CD4-positive, alpha-beta T cell (primary cell): ENCODE data around the gene FBRSL1. TPM values are rescaled to one million over a fixed set of nuclear protein-coding genes. Genes with fewer than 3 reads are reported as not detected.

ENCODE experiments used
- ATAC-seq: fragments of 200-7000 bp; cut with Tn5 transposase; one replicate; pipeline ENCODE4 v1.10.0; 2022; ENCODE audit warnings: mild to moderate bottlenecking; ENCODE audit not compliant: poor library complexity
- CTCF ChIA-PET: fragments of 350-600 bp; sonication (Branson Sonifier 250); formaldehyde crosslinking; loops from one replicate; lab custom pipeline; 2021; ENCODE audit warnings: antibody characterized with exemption, inconsistent platforms; lab: Charles Lee
- POLR2A ChIA-PET: fragments of 350-600 bp; sonication (Branson Sonifier 250); formaldehyde crosslinking; loops from one replicate; lab custom pipeline; 2021; ENCODE audit warnings: antibody characterized with exemption, inconsistent platforms; lab: Charles Lee
- DNase-seq, 14 experiments: peaks; one replicate each; pipeline ENCODE4 v3.0.0-alpha.2; 2013 to 2020; ENCODE audit warnings: mixed read lengths in 2 of 14
- H3K27ac ChIP-seq, 2 donors: one replicate each; pipeline versions ENCODE4 v1.5.1 to v1.7.0; 2013; ENCODE audit warnings: low read length in 2 of 2, low read depth in 1 of 2, mild to moderate bottlenecking in 1 of 2
- H3K27me3 ChIP-seq, 2 experiments: 1 replicate in 1 of 2; 2 replicates in 1 of 2; pipeline versions ENCODE4 v1.6.1 to v1.7.0; 2013; ENCODE audit warnings: low read length in 2 of 2, control low read depth in 1 of 2, mild to moderate bottlenecking in 1 of 2, moderate library complexity in 1 of 2; ENCODE audit not compliant: insufficient read depth in 2 of 2, control insufficient read depth in 1 of 2
- H3K36me3 ChIP-seq: one replicate; pipeline ENCODE4 v1.6.1; 2013; ENCODE audit warnings: low read length, control low read depth; ENCODE audit not compliant: insufficient read depth
- H3K4me1 ChIP-seq: one replicate; pipeline ENCODE4 v1.6.1; 2013; ENCODE audit warnings: low read length, control low read depth; ENCODE audit not compliant: insufficient read depth
- H3K4me3 ChIP-seq: one replicate; pipeline ENCODE4 v1.5.1; 2013; ENCODE audit warnings: mild to moderate bottlenecking, low read length, moderate library complexity
- H3K9me3 ChIP-seq, 2 experiments: 1 replicate in 1 of 2; 2 replicates in 1 of 2; pipeline versions ENCODE4 v1.6.1 to v1.7.0; 2013; ENCODE audit warnings: low read length in 2 of 2, mild to moderate bottlenecking in 2 of 2, control low read depth in 1 of 2, moderate library complexity in 1 of 2; ENCODE audit not compliant: control insufficient read depth in 1 of 2, insufficient read depth in 1 of 2
- H3K27ac Mint-ChIP-seq: one replicate; pipeline ENCODE4 v1.8.0; 2020; ENCODE audit warnings: mixed read lengths
- H3K27me3 Mint-ChIP-seq: one replicate; pipeline ENCODE4 v1.8.0; 2021; ENCODE audit warnings: mixed read lengths
- H3K36me3 Mint-ChIP-seq: one replicate; pipeline ENCODE4 v1.8.0; 2021; ENCODE audit warnings: low read depth, mixed read lengths
- H3K4me1 Mint-ChIP-seq: one replicate; pipeline ENCODE4 v1.8.0; 2021; ENCODE audit warnings: low read depth, mixed read lengths
- H3K4me3 Mint-ChIP-seq: one replicate; pipeline ENCODE4 v1.8.0; 2020; ENCODE audit warnings: mild to moderate bottlenecking, mixed read lengths
- H3K9me3 Mint-ChIP-seq: one replicate; pipeline ENCODE4 v1.8.0; 2020; ENCODE audit warnings: mixed read lengths
- CTCF ChIP-seq: fragments of 200-600 bp; IDR thresholded peaks from one replicate; pipeline ENCODE4 v1.8.0; 2022; ENCODE audit warnings: antibody characterized with exemption, mild to moderate bottlenecking
- intact Hi-C, 2 experiments: fragments of 100-400 bp; cut with DNase I in 1 of 2; cut with micrococcal nuclease in 1 of 2; formaldehyde crosslinking; loops; one replicate each; pipeline versions ENCODE4 v1.15.1 to v1.9.0; 2023 to 2025; cut with DNase I, micrococcal nuclease
- total RNA-seq, 174 experiments: library from RNA in 2 of 174; stranded (reverse) in 2 of 174; gene quantifications; one replicate each; pipeline ENCODE4 v1.2.3 and lab custom pipeline; 2021 to 2026

The FBRSL1 gene
- total RNA-seq, 2 experiments from 2014 or later: 75.8 to 80.7 TPM

- no peaks in the 10 kb centered on the region for H3K27me3 Mint-ChIP-seq
- no peak overlapping the region for H3K27ac Mint-ChIP-seq
- peaks cover 5% of the 10 kb centered on the region for H3K4me1 Mint-ChIP-seq
- ATAC-seq (no peak), DNase-seq (no peak)
- peaks cover 18% of the 10 kb centered on the region for H3K36me3 Mint-ChIP-seq
- intact Hi-C loops: no loop called here
- peaks cover 5% of the 10 kb centered on the region for H3K36me3 ChIP-seq
- H3K27me3 ChIP-seq: no peaks in the 10 kb centered on the region
- peaks cover 0 to 20% of the 10 kb centered on the region in 2 experiments for H3K9me3 ChIP-seq
- ChIA-PET POLR2A (no interaction called here), CTCF (no interaction called here)
- H3K4me3 Mint-ChIP-seq: no peak overlapping the region
- no peak overlapping the region for H3K27ac ChIP-seq
- H3K9me3 Mint-ChIP-seq: no peaks in the 10 kb centered on the region
- H3K4me3 ChIP-seq: no peak overlapping the region
- no peak for TF ChIP-seq CTCF
- H3K4me1 ChIP-seq: no peaks in the 10 kb centered on the region
Observed at GRCh38 chr12:132534076-132534475, 44.1 kb downstream of the FBRSL1 start.

- ATAC-seq: no peak
- CTCF ChIA-PET: no interaction called here
Observed at GRCh38 chr12:132535019-132535418, 45.1 kb downstream of the FBRSL1 start.

GRCh38 chr12:132536102-132536876, 46.3 kb downstream of the FBRSL1 start:
- Histone ChIP-seq H3K27me3 (no peaks in the 10 kb centered on the region), H3K4me1 (no peaks in the 10 kb centered on the region), H3K36me3 (peaks cover 3% of the 10 kb centered on the region), H3K4me3 (no peak overlapping the region), H3K27ac (no peak overlapping the region), H3K9me3 (peaks cover 0 to 20% of the 10 kb centered on the region in 2 experiments)
- peaks cover 5% of the 10 kb centered on the region for H3K4me1 Mint-ChIP-seq
- no peak for DNase-seq
- H3K9me3 Mint-ChIP-seq: no peaks in the 10 kb centered on the region
- no peak overlapping the region for H3K27ac Mint-ChIP-seq
- intact Hi-C loops: no loop called here
- POLR2A ChIA-PET: no interaction called here
- no peak overlapping the region for H3K4me3 Mint-ChIP-seq
- no peaks in the 10 kb centered on the region for H3K27me3 Mint-ChIP-seq
- TF ChIP-seq CTCF: no peak
- CTCF ChIA-PET: no interaction called here
- no peak for ATAC-seq
- peaks cover 12% of the 10 kb centered on the region for H3K36me3 Mint-ChIP-seq

More at GRCh38 chr12:132535019-132535418, 45.1 kb downstream of the FBRSL1 start:
- Histone ChIP-seq H3K9me3 (peaks cover 0 to 20% of the 10 kb centered on the region in 2 experiments), H3K36me3 (peaks cover 3% of the 10 kb centered on the region), H3K27me3 (no peaks in the 10 kb centered on the region), H3K4me1 (no peaks in the 10 kb centered on the region), H3K27ac (no peak overlapping the region), H3K4me3 (no peak overlapping the region)
- Mint-ChIP-seq H3K9me3 (no peaks in the 10 kb centered on the region), H3K36me3 (peaks cover 14% of the 10 kb centered on the region), H3K4me1 (peaks cover 5% of the 10 kb centered on the region), H3K27ac (no peak overlapping the region), H3K4me3 (no peak overlapping the region), H3K27me3 (no peaks in the 10 kb centered on the region)
- intact Hi-C loops: no loop called here
- DNase-seq: no peak
- TF ChIP-seq CTCF: no peak
- POLR2A ChIA-PET: no interaction called here
